ENCODE results near the gene CEACAM18.
"Not testable (repeated sequence)": the region's sequence is repeated elsewhere in the genome, so short reads cannot be mapped to it uniquely, and the experiment has no call there.

The CEACAM18 gene

DNA sequence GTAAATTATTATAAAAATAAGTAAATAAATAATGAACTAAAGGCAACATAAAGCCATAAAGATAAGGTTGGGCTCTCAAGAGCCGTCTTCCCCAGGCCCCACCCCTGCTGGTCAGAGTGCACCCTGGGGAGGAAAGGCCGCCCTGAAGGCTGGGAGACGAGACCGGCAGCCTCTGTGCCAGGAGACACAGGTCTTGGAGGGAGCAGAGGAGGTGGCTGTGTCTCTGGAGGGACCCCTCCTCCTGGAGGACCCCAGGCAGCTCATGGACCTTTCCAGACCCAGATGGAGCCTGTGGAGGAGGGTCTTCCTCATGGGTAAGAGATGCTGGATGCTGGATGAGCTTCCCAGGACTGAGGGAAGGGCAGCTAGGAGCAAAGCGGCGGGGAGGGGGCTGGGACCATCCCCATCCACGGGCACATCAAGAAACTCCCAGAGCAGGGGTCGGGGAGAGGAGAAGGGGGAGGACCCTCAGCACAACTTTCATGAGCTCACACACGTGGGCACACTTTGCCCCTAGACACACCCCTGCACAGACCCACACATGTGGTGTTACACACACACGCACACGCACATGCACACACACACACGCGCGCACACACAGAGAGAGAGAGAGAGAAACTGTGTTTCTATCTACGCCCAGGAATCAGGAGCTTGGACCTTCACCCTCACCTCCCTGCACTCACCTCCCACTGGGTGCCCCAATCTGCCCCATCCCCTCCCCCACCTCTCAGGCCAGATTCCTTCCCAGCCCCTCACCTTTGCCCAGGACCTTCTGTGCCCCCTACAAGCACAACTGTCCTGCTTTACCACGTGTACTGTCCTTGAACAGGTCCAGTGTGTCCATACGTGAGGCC, at the start of gene CEACAM18:
TSS of gene CEACAM18 (plus strand) at position 159 of the 854 bp plus-strand sequence.
- Histone ChIP-seq H3K36me3 (ENCODE audit: control insufficient read depth in 2 of 2, insufficient read depth in 2 of 2, low read length in 2 of 2) (no peaks in the 10 kb centered on the region), H3K27me3 (ENCODE audit: control insufficient read depth in 1 of 2, insufficient read depth in 2 of 2, low read length in 2 of 2) (peaks cover 11 to 28% of the 10 kb centered on the region in 2 donors), H3K9ac (ENCODE audit: low read length in 2 of 2) (no peak within 1 kb of the TSS), H3K4me1 (ENCODE audit: control insufficient read depth, insufficient read depth, low read length) (no peaks in the 10 kb centered on the region), H3K9me3 (ENCODE audit: control insufficient read depth in 2 of 2, low read length in 2 of 2) (no peaks in the 10 kb centered on the region), H3K4me3 (ENCODE audit: low read length in 2 of 2) (no peak within 1 kb of the TSS), H3K27ac (ENCODE audit: low read length) (no peak within 1 kb of the TSS)

DNA sequence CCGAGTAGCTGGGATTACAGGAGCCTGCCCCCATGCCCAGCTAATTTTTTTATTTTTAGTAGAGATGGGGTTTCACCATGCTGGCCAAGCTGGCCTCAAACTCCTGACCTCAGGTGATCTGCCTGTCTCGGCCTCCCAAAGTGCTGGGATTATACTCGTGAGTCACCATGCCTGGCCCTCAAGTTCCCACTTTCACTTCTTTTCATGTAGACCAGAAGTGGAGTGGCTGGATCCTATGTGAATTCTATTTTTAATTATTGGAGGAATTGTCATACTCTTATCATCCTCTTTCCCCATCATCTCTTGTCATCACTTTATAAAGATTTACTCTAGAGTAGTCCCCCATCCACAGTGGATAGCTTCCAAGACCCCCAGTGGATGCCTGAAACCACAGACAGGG, 48.1 kb upstream of the CEACAM18 start:
- Histone ChIP-seq H3K4me3 (ENCODE audit: low read length in 2 of 2) (no peak overlapping the region), H3K4me1 (ENCODE audit: control insufficient read depth, insufficient read depth, low read length) (no peaks in the 10 kb centered on the region), H3K36me3 (ENCODE audit: control insufficient read depth in 2 of 2, insufficient read depth in 2 of 2, low read length in 2 of 2) (no peaks in the 10 kb centered on the region), H3K9ac (ENCODE audit: low read length in 2 of 2) (no peak overlapping the region), H3K9me3 (ENCODE audit: control insufficient read depth in 2 of 2, low read length in 2 of 2) (no peaks in the 10 kb centered on the region), H3K27ac (ENCODE audit: low read length) (no peak overlapping the region), H3K27me3 (ENCODE audit: control insufficient read depth in 1 of 2, insufficient read depth in 2 of 2, low read length in 2 of 2) (peaks cover 0 to 4% of the 10 kb centered on the region in 2 donors)

- no peak overlapping the region for H3K9ac ChIP-seq (ENCODE audit: low read length in 2 of 2)
- H3K4me3 ChIP-seq (ENCODE audit: low read length in 2 of 2), result no peak overlapping the region
- H3K27ac ChIP-seq (ENCODE audit: low read length), result no peak overlapping the region
- no peaks in the 10 kb centered on the region for H3K9me3 ChIP-seq (ENCODE audit: control insufficient read depth in 2 of 2, low read length in 2 of 2)
- peaks cover 0 to 2% of the 10 kb centered on the region in 2 donors for H3K27me3 ChIP-seq (ENCODE audit: control insufficient read depth in 1 of 2, insufficient read depth in 2 of 2, low read length in 2 of 2)
- no peaks in the 10 kb centered on the region for H3K36me3 ChIP-seq (ENCODE audit: control insufficient read depth in 2 of 2, insufficient read depth in 2 of 2, low read length in 2 of 2)
- no peaks in the 10 kb centered on the region for H3K4me1 ChIP-seq (ENCODE audit: control insufficient read depth, insufficient read depth, low read length)
Measured at GRCh38 chr19:51431124-51431523, 47.2 kb upstream of the CEACAM18 start.

- H3K27me3 ChIP-seq (ENCODE audit: control insufficient read depth in 1 of 2, insufficient read depth in 2 of 2, low read length in 2 of 2), result peaks cover 4 to 7% of the 10 kb centered on the region in 2 donors
- H3K4me1 ChIP-seq (ENCODE audit: control insufficient read depth, insufficient read depth, low read length), result no peaks in the 10 kb centered on the region
- no peak overlapping the region for H3K4me3 ChIP-seq (ENCODE audit: low read length in 2 of 2)
- H3K36me3 ChIP-seq (ENCODE audit: control insufficient read depth in 2 of 2, insufficient read depth in 2 of 2, low read length in 2 of 2), result no peaks in the 10 kb centered on the region
- no peak overlapping the region for H3K9ac ChIP-seq (ENCODE audit: low read length in 2 of 2)
- no peaks in the 10 kb centered on the region for H3K9me3 ChIP-seq (ENCODE audit: control insufficient read depth in 2 of 2, low read length in 2 of 2)
- H3K27ac ChIP-seq (ENCODE audit: low read length), result no peak overlapping the region
Measured at GRCh38 chr19:51433043-51433442, 45.3 kb upstream of the CEACAM18 start.

DNA sequence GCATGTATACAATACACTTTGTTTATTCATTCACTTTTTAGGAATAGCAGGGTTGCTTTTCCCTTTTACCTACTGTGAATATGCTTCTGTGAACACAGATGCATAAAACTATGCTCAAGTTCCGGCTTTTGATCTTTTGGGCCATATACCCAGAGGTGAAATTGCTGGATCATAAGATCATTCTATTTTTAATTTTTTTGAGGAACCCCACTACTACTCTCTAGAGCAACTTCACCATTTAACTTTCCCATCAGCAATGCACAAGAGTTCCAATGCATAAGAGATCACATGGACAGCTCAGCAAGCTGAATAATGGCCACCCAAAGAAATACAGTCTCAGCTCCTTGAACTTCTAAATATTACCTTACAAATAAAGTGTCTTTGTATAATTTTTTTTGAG, 43.9 kb upstream of the CEACAM18 start:
- Histone ChIP-seq H3K27me3 (ENCODE audit: control insufficient read depth in 1 of 2, insufficient read depth in 2 of 2, low read length in 2 of 2) (peaks cover 9 to 11% of the 10 kb centered on the region in 2 donors), H3K4me3 (ENCODE audit: low read length in 2 of 2) (no peak overlapping the region), H3K9ac (ENCODE audit: low read length in 2 of 2) (no peak overlapping the region), H3K36me3 (ENCODE audit: control insufficient read depth in 2 of 2, insufficient read depth in 2 of 2, low read length in 2 of 2) (no peaks in the 10 kb centered on the region), H3K27ac (ENCODE audit: low read length) (no peak overlapping the region), H3K4me1 (ENCODE audit: control insufficient read depth, insufficient read depth, low read length) (no peaks in the 10 kb centered on the region), H3K9me3 (ENCODE audit: control insufficient read depth in 2 of 2, low read length in 2 of 2) (no peaks in the 10 kb centered on the region)

GRCh38 chr19:51439021-51439465, 39.3 kb upstream of the CEACAM18 start:
- H3K9ac ChIP-seq (ENCODE audit: low read length in 2 of 2), result no peak overlapping the region
- H3K9me3 ChIP-seq (ENCODE audit: control insufficient read depth in 2 of 2, low read length in 2 of 2), result no peaks in the 10 kb centered on the region
- H3K4me3 ChIP-seq (ENCODE audit: low read length in 2 of 2), result no peak overlapping the region
- H3K4me1 ChIP-seq (ENCODE audit: control insufficient read depth, insufficient read depth, low read length), result no peaks in the 10 kb centered on the region
- H3K36me3 ChIP-seq (ENCODE audit: control insufficient read depth in 2 of 2, insufficient read depth in 2 of 2, low read length in 2 of 2), result no peaks in the 10 kb centered on the region
- H3K27me3 ChIP-seq (ENCODE audit: control insufficient read depth in 1 of 2, insufficient read depth in 2 of 2, low read length in 2 of 2), result peaks cover 14 to 15% of the 10 kb centered on the region in 2 donors
- H3K27ac ChIP-seq (ENCODE audit: low read length), result no peak overlapping the region

DNA sequence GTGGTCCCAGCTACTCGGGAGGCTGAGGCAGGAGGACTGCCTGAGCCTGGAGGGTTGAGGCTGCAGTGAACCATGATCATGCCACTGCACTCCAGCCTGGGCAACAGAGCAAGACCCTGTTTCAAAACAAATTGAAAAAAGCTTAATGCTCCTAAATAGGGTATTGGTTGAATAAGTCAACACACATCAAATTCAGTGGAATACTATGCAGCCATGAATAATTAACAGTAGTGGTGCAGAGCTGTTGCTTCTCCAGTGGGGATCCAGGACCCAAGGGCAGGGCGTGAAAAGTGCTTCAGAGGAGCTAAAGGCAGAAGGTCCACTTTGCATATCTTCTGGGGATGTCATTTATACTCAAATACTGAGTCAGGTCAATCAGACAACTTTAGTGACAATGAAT, 38.3 kb upstream of the CEACAM18 start:
- Histone ChIP-seq H3K4me3 (ENCODE audit: low read length in 2 of 2) (no peak overlapping the region), H3K36me3 (ENCODE audit: control insufficient read depth in 2 of 2, insufficient read depth in 2 of 2, low read length in 2 of 2) (no peaks in the 10 kb centered on the region), H3K4me1 (ENCODE audit: control insufficient read depth, insufficient read depth, low read length) (no peaks in the 10 kb centered on the region), H3K9ac (ENCODE audit: low read length in 2 of 2) (no peak overlapping the region), H3K27me3 (ENCODE audit: control insufficient read depth in 1 of 2, insufficient read depth in 2 of 2, low read length in 2 of 2) (peaks cover 14 to 15% of the 10 kb centered on the region in 2 donors), H3K9me3 (ENCODE audit: control insufficient read depth in 2 of 2, low read length in 2 of 2) (no peaks in the 10 kb centered on the region), H3K27ac (ENCODE audit: low read length) (no peak overlapping the region)

- Histone ChIP-seq H3K9ac (ENCODE audit: low read length in 2 of 2) (no peak overlapping the region), H3K4me3 (ENCODE audit: low read length in 2 of 2) (no peak overlapping the region), H3K36me3 (ENCODE audit: control insufficient read depth in 2 of 2, insufficient read depth in 2 of 2, low read length in 2 of 2) (no peaks in the 10 kb centered on the region), H3K27ac (ENCODE audit: low read length) (no peak overlapping the region), H3K27me3 (ENCODE audit: control insufficient read depth in 1 of 2, insufficient read depth in 2 of 2, low read length in 2 of 2) (peaks cover 14 to 15% of the 10 kb centered on the region in 2 donors), H3K4me1 (ENCODE audit: control insufficient read depth, insufficient read depth, low read length) (no peaks in the 10 kb centered on the region), H3K9me3 (ENCODE audit: control insufficient read depth in 2 of 2, low read length in 2 of 2) (no peaks in the 10 kb centered on the region)
Measured at GRCh38 chr19:51440846-51441409, 37.4 kb upstream of the CEACAM18 start.

GRCh38 chr19:51441410-51442390, 36.6 kb upstream of the CEACAM18 start:
- no peak overlapping the region for H3K27ac ChIP-seq (ENCODE audit: low read length)
- no peaks in the 10 kb centered on the region for H3K4me1 ChIP-seq (ENCODE audit: control insufficient read depth, insufficient read depth, low read length)
- no peak overlapping the region for H3K4me3 ChIP-seq (ENCODE audit: low read length in 2 of 2)

DNA sequence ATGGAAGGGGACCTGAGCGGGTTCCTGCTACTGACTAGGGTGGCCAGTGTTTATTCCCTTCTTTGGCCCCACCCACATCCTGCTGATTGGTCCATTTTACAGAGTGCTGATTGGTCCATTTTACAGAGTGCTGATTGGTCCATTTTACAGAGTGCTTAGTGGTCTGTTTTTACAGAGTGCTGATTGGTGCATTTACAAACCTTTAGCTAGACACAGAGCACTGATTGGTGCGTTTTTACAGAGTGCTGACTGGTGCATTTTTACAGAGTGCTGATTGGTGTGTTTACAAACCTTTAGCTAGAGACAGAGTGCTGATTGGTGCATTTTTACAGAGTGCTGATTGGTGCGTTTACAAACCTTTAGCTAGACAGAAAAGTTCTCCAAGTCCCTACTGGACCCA, 30.8 kb upstream of the CEACAM18 start:
- H3K4me1 ChIP-seq (ENCODE audit: control insufficient read depth, insufficient read depth, low read length); H3K9ac ChIP-seq (ENCODE audit: low read length in 2 of 2); H3K4me3 ChIP-seq (ENCODE audit: low read length in 2 of 2); H3K36me3 ChIP-seq (ENCODE audit: control insufficient read depth in 2 of 2, insufficient read depth in 2 of 2, low read length in 2 of 2); H3K27ac ChIP-seq (ENCODE audit: low read length); H3K9me3 ChIP-seq (ENCODE audit: control insufficient read depth in 2 of 2, low read length in 2 of 2): not testable (repeated sequence)
- H3K27me3 ChIP-seq (ENCODE audit: control insufficient read depth in 1 of 2, insufficient read depth in 2 of 2, low read length in 2 of 2), result peaks cover 6 to 12% of the 10 kb centered on the region in 2 donors

More at GRCh38 chr19:51441410-51442390, 36.6 kb upstream of the CEACAM18 start:
- Histone ChIP-seq H3K9ac (ENCODE audit: low read length in 2 of 2) (no peak overlapping the region), H3K27me3 (ENCODE audit: control insufficient read depth in 1 of 2, insufficient read depth in 2 of 2, low read length in 2 of 2) (peaks cover 13 to 14% of the 10 kb centered on the region in 2 donors), H3K9me3 (ENCODE audit: control insufficient read depth in 2 of 2, low read length in 2 of 2) (no peaks in the 10 kb centered on the region), H3K36me3 (ENCODE audit: control insufficient read depth in 2 of 2, insufficient read depth in 2 of 2, low read length in 2 of 2) (no peaks in the 10 kb centered on the region)

Measured in stomach smooth muscle (tissue), 2 donors.